ENCODE results near the gene NOL4L. TPM values are rescaled to one million over a fixed set of nuclear protein-coding genes. Genes with fewer than 3 reads are reported as not detected.

The NOL4L gene
- total RNA-seq, 6 experiments from 2014 or later, result 12.0 to 16.3 (median 13.2) TPM

GRCh38 chr20:32562495-32562911 is 22.6 kb downstream of the NOL4L start:
- Mint-ChIP-seq H3K27me3 (ENCODE audit: insufficient read depth) (peaks cover 1% of the 10 kb centered on the region), H3K9me3 (no peaks in the 10 kb centered on the region), H3K4me3 (no peak overlapping the region), H3K27ac (no peak overlapping the region), H3K4me1 (ENCODE audit: low read depth) (peaks cover 6% of the 10 kb centered on the region; the same call in 1 of the 2 replicates), H3K36me3 (ENCODE audit: low read depth) (no peaks in the 10 kb centered on the region)
- DNase-seq, result no peak
- TF ChIP-seq CTCF (IDR thresholded peaks at IDR 0.05), result no peak

GRCh38 chr20:32560989-32561830 is 23.9 kb downstream of the NOL4L start:
- H3K4me3 Mint-ChIP-seq, result no peak overlapping the region
- DNase-seq, result no peak
- H3K27me3 Mint-ChIP-seq (ENCODE audit: insufficient read depth), result peaks cover 1% of the 10 kb centered on the region
- H3K4me1 Mint-ChIP-seq (ENCODE audit: low read depth), result peaks cover 6% of the 10 kb centered on the region; the same call in 1 of the 2 replicates
- TF ChIP-seq CTCF (IDR thresholded peaks at IDR 0.05), result no peak
- no peaks in the 10 kb centered on the region for H3K9me3 Mint-ChIP-seq
- H3K27ac Mint-ChIP-seq, result no peak overlapping the region
- 0 out of 2 replicates have a peak, but pooled peaks cover 3% of the 10 kb centered on the region for H3K36me3 Mint-ChIP-seq (ENCODE audit: low read depth)

GRCh38 chr20:32560482-32560988 is 24.6 kb downstream of the NOL4L start:
- Mint-ChIP-seq H3K9me3 (no peaks in the 10 kb centered on the region), H3K27me3 (ENCODE audit: insufficient read depth) (peaks cover 1% of the 10 kb centered on the region), H3K27ac (no peak overlapping the region), H3K4me3 (no peak overlapping the region), H3K36me3 (ENCODE audit: low read depth) (0 out of 2 replicates have a peak, but pooled peaks cover 4% of the 10 kb centered on the region), H3K4me1 (ENCODE audit: low read depth) (peaks cover 6% of the 10 kb centered on the region; the same call in 1 of the 2 replicates)
- DNase-seq, result no peak
- no peak for TF ChIP-seq CTCF (IDR thresholded peaks at IDR 0.05)

GRCh38 chr20:32559753-32560380 is 25.3 kb downstream of the NOL4L start:
- Mint-ChIP-seq H3K27ac (no peak overlapping the region), H3K36me3 (ENCODE audit: low read depth) (0 out of 2 replicates have a peak, but pooled peaks cover 4% of the 10 kb centered on the region), H3K9me3 (no peaks in the 10 kb centered on the region), H3K4me3 (no peak overlapping the region), H3K4me1 (ENCODE audit: low read depth) (peaks cover 8% of the 10 kb centered on the region; the same call in 1 of the 2 replicates), H3K27me3 (ENCODE audit: insufficient read depth) (peaks cover 1% of the 10 kb centered on the region)
- no peak for DNase-seq
- no peak for TF ChIP-seq CTCF (IDR thresholded peaks at IDR 0.05)

- H3K4me1 Mint-ChIP-seq (ENCODE audit: low read depth), result peaks cover 14% of the 10 kb centered on the region
- H3K27ac Mint-ChIP-seq, result no peak overlapping the region
- H3K36me3 Mint-ChIP-seq (ENCODE audit: low read depth), result 0 out of 2 replicates have a peak, but pooled peaks cover 4% of the 10 kb centered on the region
- DNase-seq, result no peak
- no peaks in the 10 kb centered on the region for H3K9me3 Mint-ChIP-seq
- no peak overlapping the region for H3K4me3 Mint-ChIP-seq
- no peak for TF ChIP-seq CTCF (IDR thresholded peaks at IDR 0.05)
- peaks cover 1% of the 10 kb centered on the region for H3K27me3 Mint-ChIP-seq (ENCODE audit: insufficient read depth)
Observed at GRCh38 chr20:32559205-32559752, 25.9 kb downstream of the NOL4L start.

All from HFFc6 (cell line).